Effector memory CD4-positive, alpha-beta T cell (primary cell): ENCODE results near the gene CBFA2T3.

ENCODE experiments used
- DNase-seq, 3 donors: peaks; one replicate each; pipeline ENCODE4 v3.0.0-alpha.2; 2020
- H3K27ac ChIP-seq: 2 replicates; pipeline ENCODE4 v1.7.0; 2013; ENCODE audit warnings: mild to moderate bottlenecking, low read length, moderate library complexity; ENCODE audit not compliant: insufficient read depth, poor library complexity, severe bottlenecking
- H3K27me3 ChIP-seq: replicated peaks from 2 replicates; pipeline ENCODE4 v1.7.0; 2013; ENCODE audit warnings: mild to moderate bottlenecking, low read length; ENCODE audit not compliant: insufficient read depth, control insufficient read depth, poor library complexity, severe bottlenecking
- H3K36me3 ChIP-seq: 2 replicates; pipeline ENCODE4 v1.7.0; 2013; ENCODE audit warnings: mild to moderate bottlenecking, low read length, moderate library complexity; ENCODE audit not compliant: control insufficient read depth, insufficient read depth
- H3K4me1 ChIP-seq: 2 replicates; pipeline ENCODE4 v1.7.0; 2013; ENCODE audit warnings: low read length, mild to moderate bottlenecking; ENCODE audit not compliant: control insufficient read depth, insufficient read depth, poor library complexity, severe bottlenecking
- H3K4me3 ChIP-seq: 2 replicates; pipeline ENCODE4 v1.7.0; 2013; ENCODE audit warnings: low read length, low read depth, mild to moderate bottlenecking; ENCODE audit not compliant: insufficient read depth, poor library complexity, severe bottlenecking
- H3K9me3 ChIP-seq: 2 replicates; pipeline ENCODE4 v1.7.0; 2013; ENCODE audit warnings: mild to moderate bottlenecking, low read length, moderate library complexity; ENCODE audit not compliant: control insufficient read depth
- total RNA-seq, 3 donors: gene quantifications; one replicate each; lab custom pipeline; 2026; lab: John Stamatoyannopoulos, UW

Gene CBFA2T3
- total RNA-seq = 0 to 0.17 (median 0) reads per million in 3 donors

GRCh38 chr16:88977018-88977811 is at the start of gene CBFA2T3:
CBFA2T3 (minus strand) TSS chr16:88977207; CDS start chr16:88976807, 400 bp downstream.
- no peak within 1 kb of the TSS for H3K27ac ChIP-seq
- no peaks in the 10 kb centered on the region for H3K36me3 ChIP-seq
- H3K9me3 ChIP-seq = no peaks in the 10 kb centered on the region
- H3K4me1 ChIP-seq = no peaks in the 10 kb centered on the region
- DNase-seq = no peak
- H3K27me3 ChIP-seq = peaks cover 27% of the 10 kb centered on the region
- H3K4me3 ChIP-seq = no peak within 1 kb of the TSS

DNA sequence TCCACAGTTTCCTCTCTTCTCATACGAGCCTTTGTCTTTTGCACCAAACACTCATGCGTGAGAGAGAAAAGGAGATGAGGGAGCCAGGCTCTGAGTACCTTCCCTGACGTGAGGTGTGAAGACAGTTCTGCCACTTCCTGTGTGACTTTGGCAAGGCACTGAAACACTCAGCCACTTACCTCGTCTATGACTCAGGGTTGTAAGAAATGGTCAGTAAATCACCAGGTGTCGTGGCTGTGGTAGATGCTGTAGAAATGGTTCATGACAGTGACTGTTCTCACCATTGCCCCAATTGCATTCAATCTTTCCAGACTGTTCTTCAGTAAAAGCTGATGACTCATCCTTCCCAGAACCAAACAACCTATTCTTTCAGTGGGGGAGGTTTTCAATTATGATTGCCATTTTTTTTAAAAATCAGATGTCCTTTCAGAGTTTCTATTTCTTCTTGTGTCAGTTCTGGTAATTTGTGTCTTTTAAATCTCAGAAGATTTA is 49.2 kb upstream of the CBFA2T3 start:
- H3K36me3 ChIP-seq = no peaks in the 10 kb centered on the region
- no peak overlapping the region for H3K4me3 ChIP-seq
- H3K27ac ChIP-seq = no peak overlapping the region
- DNase-seq = peak; percentile 10 to 28 (median 12)
- H3K27me3 ChIP-seq = no peaks in the 10 kb centered on the region
- no peaks in the 10 kb centered on the region for H3K9me3 ChIP-seq
- no peaks in the 10 kb centered on the region for H3K4me1 ChIP-seq

- no peaks in the 10 kb centered on the region for H3K9me3 ChIP-seq
- no peaks in the 10 kb centered on the region for H3K27me3 ChIP-seq
- H3K36me3 ChIP-seq = no peaks in the 10 kb centered on the region
- no peak for DNase-seq
- H3K27ac ChIP-seq = no peak overlapping the region
- H3K4me1 ChIP-seq = no peaks in the 10 kb centered on the region
- no peak overlapping the region for H3K4me3 ChIP-seq
Observed at GRCh38 chr16:89025636-89026035, 48.6 kb upstream of the CBFA2T3 start.

- Histone ChIP-seq H3K27me3 (no peaks in the 10 kb centered on the region), H3K36me3 (no peaks in the 10 kb centered on the region), H3K4me1 (no peaks in the 10 kb centered on the region), H3K27ac (no peak overlapping the region), H3K4me3 (no peak overlapping the region), H3K9me3 (no peaks in the 10 kb centered on the region)
- DNase-seq = no peak
Observed at GRCh38 chr16:89024546-89025060, 47.6 kb upstream of the CBFA2T3 start.

GRCh38 chr16:89023621-89024511 is 46.9 kb upstream of the CBFA2T3 start:
- Histone ChIP-seq H3K9me3 (no peaks in the 10 kb centered on the region), H3K36me3 (no peaks in the 10 kb centered on the region), H3K27me3 (no peaks in the 10 kb centered on the region), H3K27ac (no peak overlapping the region), H3K4me3 (no peak overlapping the region), H3K4me1 (no peaks in the 10 kb centered on the region)
- DNase-seq = no peak

GRCh38 chr16:89023151-89023551 is 46.1 kb upstream of the CBFA2T3 start:
- H3K4me1 ChIP-seq = no peaks in the 10 kb centered on the region
- no peaks in the 10 kb centered on the region for H3K27me3 ChIP-seq
- no peak overlapping the region for H3K4me3 ChIP-seq
- DNase-seq = no peak
- no peak overlapping the region for H3K27ac ChIP-seq
- H3K9me3 ChIP-seq = no peaks in the 10 kb centered on the region
- no peaks in the 10 kb centered on the region for H3K36me3 ChIP-seq

- Histone ChIP-seq H3K4me1 (no peaks in the 10 kb centered on the region), H3K4me3 (no peak overlapping the region), H3K27ac (no peak overlapping the region), H3K27me3 (no peaks in the 10 kb centered on the region), H3K36me3 (no peaks in the 10 kb centered on the region), H3K9me3 (no peaks in the 10 kb centered on the region)
- no peak for DNase-seq
Observed at GRCh38 chr16:89022051-89022836, 45.2 kb upstream of the CBFA2T3 start.

GRCh38 chr16:89020925-89021595 is 44.1 kb upstream of the CBFA2T3 start:
- DNase-seq = no peak
- H3K4me1 ChIP-seq = no peaks in the 10 kb centered on the region
- H3K4me3 ChIP-seq = no peak overlapping the region
- no peak overlapping the region for H3K27ac ChIP-seq
- no peaks in the 10 kb centered on the region for H3K27me3 ChIP-seq
- H3K36me3 ChIP-seq = no peaks in the 10 kb centered on the region
- no peaks in the 10 kb centered on the region for H3K9me3 ChIP-seq
